Stimulated activated CD4-positive, alpha-beta T cell treated with anti-CD3 and anti-CD28 coated beads, Interleukin-12 subunit alpha, Interleukin-12 subunit beta, amount 100 ng/mL, for 24 hours (primary cell): ENCODE measurements around the gene INSIG2.

Experiments used
- DNase-seq, 2 experiments: peaks; one replicate each; pipeline ENCODE4 v3.0.0-alpha.2; 2020; ENCODE audit warnings: low read depth in 2 of 2

INSIG2 gene

DNA sequence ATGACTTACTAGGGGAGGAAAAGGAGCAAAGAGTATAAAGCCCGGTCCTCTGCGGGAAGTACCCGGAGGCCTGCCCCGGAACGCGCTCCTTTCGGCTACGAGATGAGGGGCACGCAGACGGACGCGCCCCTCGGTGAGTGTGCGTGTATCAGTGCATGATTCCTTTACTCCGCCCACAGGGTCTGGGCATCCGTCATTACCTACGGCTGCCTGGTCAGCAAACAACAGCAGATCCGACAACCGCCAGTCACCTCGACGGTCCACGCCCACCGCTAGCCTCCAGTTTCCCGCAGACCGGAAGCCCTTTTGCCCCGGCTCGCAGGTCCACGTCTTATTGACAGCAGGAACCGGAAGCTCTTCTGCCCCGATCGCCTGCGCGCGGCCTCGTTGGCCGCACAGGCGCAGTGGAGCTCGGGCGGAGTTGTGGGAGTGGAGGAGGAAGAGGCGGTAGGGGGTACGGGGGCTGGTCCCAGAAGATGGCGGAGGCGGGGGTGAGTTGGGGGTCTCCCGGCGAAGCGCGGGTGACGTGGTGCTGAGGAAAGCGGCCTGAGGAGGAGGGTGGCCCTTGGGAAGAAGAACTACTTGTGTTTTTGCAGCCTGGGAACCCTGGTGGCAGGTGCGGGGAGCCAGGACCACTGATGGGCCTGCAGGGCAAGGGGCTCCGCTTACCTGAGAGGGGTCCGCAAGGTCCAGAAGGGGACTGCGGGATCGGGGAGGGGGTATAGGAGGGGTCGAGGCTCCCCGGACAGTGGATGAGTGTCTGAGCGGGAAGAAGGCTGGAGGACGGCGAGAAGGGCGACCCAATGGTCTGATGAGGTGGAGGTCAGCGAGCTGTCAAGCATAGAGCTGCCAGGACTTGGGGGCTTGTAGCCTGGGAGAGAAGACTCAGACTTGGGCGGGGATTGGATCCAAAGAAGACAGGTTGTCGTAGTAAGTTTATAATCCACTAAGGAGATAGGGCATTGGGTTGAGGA is at the start of gene INSIG2:
Gene INSIG2 (plus strand): TSS at position 421 of the 974 bp plus-strand sequence. CDS start 8,086 bp downstream, outside the sequence.
- peak; percentile 85 to 87 for DNase-seq

DNA sequence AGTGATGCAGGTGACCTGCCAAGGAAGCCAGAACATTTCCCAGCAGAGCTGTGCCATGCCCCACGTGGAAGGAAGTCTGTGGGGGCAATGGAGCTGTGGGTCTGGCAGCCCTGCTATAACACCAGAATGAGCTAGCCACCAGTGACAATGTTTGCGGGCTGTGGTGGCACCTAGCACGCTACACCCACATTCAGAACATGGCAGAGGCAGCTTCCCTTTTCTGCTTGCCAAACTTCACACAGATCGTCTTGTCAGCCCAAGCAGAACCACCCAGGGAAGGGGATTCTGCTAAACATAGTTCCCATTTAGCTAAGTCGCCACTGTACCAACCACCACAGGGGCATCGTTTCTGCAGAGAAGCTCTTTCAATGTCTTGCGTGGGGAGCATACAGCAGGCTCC is 47.4 kb upstream of the INSIG2 start:
- DNase-seq, result no peak

DNA sequence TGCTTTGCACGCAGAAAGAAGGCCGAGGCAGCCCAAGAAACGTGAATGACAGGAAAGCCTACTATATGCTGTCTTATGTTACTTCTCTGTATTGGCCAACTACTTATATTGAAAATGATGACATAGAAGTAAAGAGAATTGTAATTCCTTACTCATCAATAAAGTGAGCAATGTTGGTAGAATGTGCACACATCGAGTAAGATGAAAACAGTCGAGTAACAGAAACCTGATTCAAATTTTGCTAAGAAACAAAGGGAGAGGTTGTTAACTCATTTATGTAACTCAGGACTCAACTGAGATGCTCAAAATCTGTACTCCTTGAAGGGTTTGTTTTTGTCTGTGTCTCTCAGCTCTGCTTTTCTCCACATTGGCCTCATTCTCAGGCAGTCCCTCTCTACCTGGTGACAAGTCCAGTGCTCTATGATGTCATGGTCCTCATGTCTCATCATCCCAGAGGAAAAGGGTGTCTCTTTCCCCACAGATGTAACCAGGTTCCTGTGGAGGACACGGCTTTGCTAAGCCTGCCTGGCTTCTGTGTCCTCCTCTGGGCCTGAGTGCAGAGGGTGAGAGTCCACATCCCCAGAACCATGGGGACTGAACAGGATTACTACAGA is 44.1 kb upstream of the INSIG2 start:
- DNase-seq, result no peak

DNA sequence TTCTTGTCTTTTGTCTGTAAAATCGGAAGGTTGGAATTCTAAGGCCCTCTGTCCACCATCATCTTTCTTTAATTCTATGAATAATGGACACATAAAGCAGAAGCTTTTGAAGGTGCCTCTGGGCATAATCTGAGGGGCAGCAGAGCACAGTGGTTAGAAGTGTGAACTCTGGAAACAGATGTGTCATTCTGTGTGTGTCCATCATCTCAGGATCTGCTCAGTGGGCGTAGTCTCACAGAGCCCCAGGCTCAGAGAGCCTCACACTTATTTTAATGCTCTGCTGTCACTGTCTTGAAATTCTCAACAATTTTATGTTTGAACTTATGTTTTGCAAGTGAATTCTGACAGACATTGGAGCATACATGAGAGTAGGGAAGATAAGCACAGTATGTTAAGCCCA is 43.4 kb upstream of the INSIG2 start:
- no peak for DNase-seq

DNA sequence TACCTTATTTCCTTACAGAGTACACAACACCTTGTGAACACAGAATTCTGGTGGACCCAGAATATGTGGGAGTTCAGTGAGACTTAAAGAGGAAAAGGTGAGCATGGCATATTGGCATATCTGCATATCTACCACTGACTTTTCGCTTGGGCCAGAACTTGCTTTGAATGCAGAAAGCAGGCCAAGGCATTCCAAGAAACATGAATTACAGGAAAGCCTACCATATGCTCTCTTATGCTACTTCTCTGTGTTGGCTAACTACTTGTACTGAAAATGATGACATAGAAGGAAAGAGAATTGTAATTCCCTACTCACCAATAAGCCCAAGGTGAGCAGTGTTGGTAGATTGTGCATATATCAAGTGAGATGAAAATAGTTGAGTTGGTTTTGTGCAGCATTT is 43.0 kb upstream of the INSIG2 start:
- no peak for DNase-seq

DNA sequence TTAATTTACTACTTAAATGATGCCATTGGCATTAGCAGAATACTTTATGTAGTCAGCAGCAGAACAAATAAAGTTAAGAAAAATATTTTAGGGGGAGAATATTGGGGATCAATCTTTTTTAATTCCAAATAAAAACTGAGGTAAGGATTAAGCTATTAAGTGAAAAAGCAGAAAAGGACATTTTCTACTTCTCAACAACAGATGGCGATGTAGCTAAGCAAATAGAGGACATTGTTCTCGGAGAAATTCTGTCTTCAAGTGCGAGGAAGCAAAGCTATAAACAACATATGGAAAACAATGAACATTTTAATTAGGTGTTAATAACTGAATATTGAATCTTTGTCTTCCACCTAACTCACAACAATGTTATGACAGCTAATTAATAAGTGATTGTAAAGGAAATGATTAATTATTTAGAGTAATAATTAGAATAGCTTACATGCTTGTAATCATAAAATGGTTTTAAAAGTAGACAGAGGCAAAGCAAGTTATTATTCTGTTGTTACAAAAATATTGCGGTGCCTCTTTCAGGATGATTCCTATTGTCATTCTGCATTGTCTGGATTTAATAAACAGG is 41.5 kb upstream of the INSIG2 start:
- DNase-seq, result no peak

DNA sequence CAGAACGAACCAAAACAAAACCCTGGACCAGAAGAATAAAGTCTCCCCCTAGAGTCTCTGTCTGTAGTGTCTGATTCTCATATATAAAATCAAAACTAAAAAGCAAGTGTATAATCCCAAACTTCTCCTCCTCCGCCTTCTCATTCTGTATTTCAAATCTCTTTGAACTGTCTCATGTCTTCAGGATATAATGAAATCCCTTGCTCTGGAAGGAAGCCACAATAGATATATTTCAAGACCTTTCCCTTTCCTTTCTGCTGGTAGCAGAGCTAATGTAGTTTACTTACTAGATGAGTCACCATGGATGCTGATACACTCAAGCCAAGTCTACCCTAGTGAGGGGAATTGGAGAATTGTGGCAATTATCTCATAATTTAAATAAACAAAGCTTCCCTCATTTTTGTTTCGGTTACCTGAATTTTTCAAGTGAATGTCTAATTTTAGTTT is 40.9 kb upstream of the INSIG2 start:
- DNase-seq, result no peak

DNA sequence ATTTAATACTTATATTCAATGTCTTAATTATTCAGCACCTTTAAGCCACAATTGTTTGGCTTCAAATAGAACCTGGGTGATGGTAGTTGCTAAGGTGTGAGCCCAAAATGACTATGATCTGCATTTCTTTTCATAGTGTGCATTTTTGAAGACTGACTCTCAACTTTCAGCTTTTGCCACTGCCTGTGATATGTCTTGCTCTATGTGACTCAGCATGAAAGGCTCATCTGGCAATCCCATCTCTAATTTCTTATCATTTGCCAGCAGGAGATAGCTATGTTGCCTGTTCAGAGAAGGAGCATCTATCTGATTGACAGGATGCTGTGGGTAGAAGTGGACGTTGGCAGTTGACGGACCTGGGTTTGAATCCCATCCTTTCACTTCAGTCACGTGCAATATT is 39.9 kb upstream of the INSIG2 start:
- no peak for DNase-seq

DNA sequence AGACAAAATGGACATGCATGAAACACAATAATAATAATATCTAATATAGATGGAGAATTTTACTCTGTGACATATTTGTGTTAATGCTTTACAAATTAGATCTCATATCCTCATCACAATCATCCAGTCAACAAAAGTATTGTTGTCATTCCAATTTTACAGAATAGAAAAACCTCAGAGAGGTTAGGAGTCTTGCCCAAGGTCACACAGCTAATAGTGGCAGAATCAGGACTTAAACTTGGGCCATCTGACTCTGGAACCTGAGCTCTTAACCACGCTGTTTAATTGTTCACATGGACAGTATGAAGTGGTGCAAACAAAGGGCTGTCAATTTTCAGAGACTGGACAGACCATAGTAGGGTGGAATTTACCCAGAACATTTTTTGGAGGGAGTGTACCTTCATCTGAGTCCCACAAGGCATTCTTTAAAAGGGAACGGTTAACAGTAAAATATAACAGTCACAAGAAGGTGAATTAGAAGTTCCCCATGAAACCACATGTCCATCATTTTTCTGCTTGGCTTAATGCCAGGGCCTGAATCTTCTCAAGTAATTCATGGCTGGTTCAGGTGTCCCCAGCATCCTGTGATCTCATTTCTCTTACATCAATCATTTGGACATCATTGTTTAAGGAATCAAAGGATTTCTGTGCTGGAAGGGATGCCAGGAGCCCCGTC is 39.0 kb upstream of the INSIG2 start:
- no peak for DNase-seq

DNA sequence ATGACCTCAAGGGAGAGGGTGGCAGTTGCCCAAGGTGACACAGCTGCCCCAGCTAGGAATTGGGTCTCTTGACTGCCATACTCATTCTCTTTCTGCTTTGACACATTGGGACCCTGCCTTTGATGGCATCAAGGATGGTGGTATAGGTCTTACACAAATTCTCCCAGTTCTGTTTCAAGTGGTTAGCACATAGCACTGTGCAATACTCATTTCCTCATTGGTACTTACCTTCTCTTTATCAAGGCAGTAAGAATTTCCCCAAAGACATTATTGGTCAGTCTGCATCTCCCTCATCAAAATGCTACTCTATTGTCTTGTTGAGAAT is 38.5 kb upstream of the INSIG2 start:
- DNase-seq, result no peak

DNA sequence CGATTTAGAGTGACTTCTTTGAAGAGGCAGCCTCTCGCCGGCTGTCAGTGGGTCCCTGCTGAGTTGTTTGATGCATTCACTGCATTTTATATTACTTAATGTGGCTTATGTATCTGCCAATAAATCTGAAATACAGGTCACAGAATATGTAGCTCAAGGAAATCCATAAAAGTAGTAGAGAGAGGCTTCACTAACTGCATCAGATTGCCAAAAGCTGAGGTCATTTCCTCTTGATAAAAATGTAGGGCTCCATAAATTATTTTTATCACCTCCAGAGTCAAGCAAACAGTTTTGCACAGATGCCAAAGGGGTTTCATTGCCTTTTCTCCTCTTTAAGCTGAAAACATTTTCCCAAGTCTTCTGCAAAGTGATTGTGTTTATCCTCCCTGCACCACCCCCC is 37.9 kb upstream of the INSIG2 start:
- no peak for DNase-seq

DNA sequence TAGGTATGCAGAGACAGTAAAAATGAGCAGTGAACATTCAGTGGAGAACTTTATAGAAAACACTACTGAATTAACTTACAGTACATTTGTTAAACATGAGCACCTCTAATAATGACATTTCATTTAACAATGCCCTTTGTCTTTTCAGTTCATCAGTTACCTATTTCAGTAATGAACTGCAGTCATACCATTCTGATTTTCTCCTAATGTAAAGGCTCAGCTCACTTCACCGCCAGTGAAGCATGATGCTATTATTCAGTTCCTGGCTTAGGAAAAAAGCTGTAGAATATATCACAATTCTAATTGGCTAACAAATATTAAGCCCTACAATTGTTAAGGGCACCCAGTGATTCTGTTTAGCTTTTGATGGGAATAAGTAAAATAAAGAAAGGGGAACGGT is 37.3 kb upstream of the INSIG2 start:
- no peak for DNase-seq

DNA sequence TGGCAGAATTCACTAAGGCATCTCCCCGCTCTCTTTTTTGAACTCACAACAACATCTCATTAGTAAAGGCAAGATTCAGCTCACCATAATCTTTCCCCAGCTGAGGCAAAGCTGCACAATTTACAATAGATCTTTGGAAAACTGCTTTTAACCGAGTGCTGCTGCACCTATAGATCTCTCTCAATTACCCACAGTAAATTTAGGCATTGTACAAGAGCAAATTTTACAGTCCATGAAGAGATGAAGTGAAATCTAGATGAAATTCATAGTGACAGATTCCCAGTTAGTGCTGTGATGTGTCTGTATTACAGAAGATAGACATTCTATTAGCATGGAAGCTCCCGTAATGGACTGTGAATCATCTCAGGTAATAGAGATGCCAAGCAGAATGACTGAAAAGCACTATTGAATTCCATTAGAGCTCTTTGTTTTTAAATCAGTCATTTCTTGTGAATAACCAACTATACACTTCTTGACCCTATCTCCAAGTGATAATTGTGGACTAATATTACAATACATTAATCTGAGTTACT is 36.4 kb upstream of the INSIG2 start:
- DNase-seq, result no peak

DNA sequence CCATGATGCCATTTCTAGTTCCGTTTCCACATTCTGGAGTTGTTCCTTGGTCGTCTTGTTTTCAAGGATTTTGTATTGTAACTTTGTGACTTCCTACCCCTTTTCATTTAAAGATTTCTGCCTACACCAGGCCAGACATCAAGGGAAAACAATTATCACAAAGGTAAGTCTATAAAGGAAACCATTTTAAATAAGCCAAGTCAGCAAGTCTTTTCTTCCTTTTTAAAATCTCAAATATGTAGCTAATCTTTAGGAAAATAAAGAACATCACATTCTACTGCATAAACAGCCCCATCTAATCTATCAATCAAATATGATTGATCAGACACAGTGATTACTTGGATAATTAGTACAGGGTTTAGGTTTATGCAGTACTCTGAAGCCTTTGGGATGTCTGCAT is 35.8 kb upstream of the INSIG2 start:
- no peak for DNase-seq

DNA sequence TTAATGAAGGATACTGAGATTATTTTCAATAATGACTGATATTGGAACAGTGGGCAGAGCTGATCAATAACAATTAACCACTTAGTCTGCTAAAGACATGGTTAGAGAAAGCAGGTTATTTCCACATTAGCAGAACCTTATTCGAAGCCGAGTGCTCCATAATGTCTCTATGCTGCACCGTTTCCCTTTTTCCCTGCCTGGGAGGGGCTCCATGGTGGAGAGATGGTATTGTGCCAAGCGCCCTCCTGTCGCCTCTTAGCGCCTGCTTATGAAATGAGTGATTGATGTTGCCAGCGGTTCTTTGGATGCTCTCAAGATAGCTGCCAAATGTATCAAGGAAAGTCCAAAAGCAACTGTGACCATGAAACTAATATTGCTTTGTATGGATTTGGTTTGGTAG is 34.6 kb upstream of the INSIG2 start:
- DNase-seq, result no peak

DNA sequence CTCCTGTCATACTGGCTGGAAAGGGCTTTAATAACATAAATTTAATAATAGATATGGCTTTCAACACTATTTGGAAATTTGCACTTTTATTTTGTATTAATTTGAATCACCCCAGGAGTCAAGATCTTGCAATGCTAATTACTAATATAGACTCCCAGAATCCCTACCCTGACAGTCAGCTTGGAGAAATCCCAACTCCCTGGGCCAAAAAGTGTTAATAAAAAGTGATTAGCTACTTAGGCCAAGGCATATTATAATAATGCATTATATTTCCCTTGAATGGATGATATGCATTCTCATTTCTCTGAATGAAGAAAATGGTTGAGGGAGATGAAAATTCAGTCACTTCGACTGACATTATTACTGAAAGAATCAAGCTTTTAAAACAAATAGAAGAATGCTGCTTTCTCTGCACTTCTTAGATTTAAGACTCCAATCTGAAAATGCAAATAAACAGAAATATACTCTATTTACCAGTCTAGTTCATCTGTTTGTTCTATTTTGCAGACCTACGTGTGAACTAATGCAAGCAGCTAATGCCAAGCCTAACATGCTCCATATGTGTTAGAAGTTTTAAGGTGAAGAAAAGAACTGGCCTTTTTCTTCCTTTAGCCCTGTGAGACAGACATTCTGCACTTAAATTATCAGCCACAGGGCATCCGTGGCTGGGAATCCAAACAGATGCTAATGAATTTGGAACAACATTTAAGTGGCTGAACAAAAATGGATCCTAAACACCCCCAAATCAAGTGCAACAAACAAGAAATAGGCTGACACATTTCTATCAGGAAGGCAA is 33.9 kb upstream of the INSIG2 start:
- no peak for DNase-seq

DNA sequence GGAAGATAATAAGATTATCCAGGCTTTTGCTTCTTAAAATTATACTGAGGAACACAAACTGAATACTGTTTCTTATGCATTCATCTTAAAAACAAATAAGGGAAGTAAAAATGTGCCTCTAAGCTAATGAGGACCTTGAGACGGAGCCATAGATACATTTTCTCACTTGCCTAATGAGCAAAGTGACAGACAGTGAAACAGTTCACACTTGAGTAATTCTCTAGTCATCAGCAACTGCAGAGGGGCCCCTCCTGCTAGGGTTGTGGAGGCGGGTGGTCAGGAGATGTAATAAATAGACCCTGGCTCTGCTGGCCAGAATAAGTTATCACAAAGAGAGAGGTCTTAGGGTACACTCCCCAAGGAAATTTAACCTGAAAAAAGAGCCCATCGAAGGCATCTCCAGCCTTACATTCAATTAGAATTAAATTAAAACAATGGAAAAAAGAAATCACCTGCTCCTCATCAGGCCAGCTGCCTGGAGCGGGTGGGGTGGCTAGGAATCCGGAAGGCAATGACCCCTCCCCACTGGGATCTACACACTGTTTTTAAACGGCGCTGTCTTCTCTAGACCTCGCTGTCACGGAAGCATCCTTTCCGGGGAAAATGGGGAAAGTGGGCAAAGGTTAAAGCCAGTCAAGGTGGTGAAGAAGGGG is 32.6 kb upstream of the INSIG2 start:
- DNase-seq, result no peak

DNA sequence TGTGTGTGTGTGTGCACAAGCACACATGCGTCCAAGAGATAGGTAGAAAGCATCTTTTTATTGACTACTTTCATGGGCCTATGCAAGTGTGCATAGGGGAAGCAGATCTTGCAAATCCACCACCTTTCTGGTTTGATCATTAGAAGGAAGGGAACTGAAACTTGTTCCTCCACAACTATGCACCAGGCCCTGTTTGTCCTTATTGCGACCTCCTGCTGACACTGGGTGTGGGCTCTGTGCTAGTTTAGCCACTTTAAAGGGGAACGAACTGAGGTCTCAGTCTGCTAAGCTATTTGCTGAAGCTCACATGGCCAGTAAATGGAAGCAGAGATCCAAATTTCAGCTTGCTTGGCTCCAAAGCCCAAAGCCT is 32.1 kb upstream of the INSIG2 start:
- DNase-seq, result no peak

DNA sequence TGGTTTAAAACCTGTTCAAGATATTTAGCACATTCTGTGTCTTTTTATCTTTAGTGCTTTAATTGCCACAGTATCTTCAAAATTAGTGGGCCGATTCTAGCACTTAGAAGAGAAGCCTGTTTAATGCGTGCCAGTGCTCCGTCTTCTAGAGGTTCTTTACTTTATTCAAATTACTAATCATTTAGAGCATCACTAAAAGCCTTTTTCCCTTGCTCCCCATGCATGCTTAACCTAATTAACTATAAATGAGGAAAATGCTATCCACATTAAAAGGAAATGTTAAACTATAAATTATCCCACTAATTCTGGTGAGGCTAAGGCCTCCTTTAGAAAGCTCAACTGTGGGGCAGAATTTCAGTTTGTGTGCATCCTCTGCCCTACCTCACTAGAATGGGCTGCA is 31.5 kb upstream of the INSIG2 start:
- DNase-seq, result no peak

DNA sequence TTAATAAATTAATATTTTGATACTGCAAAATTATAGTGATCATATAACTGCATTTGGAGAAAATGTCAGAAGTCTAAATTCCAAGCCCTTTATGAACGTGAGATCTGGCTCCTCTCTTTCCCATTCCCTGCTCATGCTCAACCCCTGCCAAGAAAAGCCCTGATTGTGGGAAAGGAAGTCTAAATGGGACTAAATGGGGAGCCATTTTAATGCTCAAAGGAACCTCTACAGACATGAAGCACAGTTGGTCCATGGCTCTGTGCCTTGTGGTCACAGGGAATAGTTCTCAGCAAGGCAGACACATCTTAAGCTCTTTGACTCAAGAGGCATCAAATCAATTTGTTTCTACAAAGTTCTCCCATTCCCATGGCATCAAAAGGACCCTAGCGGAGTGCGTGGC is 29.3 kb upstream of the INSIG2 start:
- DNase-seq, result no peak
